AG04450 (cell line): ENCODE results near the gene KIR3DL2. TPM values are rescaled to one million over a fixed set of nuclear protein-coding genes. Genes with fewer than 3 reads are reported as not detected.
"Not testable (repeated sequence)": the region's sequence is repeated elsewhere in the genome, so short reads cannot be mapped to it uniquely, and the experiment has no call there.

Experiments
- CTCF ChIA-PET: fragments of 300-600, 350-600 bp; formaldehyde crosslinking; extraction: SDS; loops from one replicate; lab custom pipeline; 2022; ENCODE audit warnings: antibody characterized with exemption, inconsistent platforms; lab: Charles Lee
- POLR2A ChIA-PET: fragments of 350-600 bp; formaldehyde crosslinking; extraction: SDS; loops from one replicate; lab custom pipeline; 2021; ENCODE audit warnings: antibody characterized with exemption, inconsistent platforms; lab: Yijun Ruan, JAX
- DNase-seq: peaks from one replicate; pipeline ENCODE4 v3.0.0-alpha.2; 2011; ENCODE audit warnings: low read depth, low spot score
- H3K27ac ChIP-seq: one replicate; pipeline ENCODE4 v1.5.1; 2012; ENCODE audit warnings: low read depth, low read length, control low read depth
- H3K27me3 ChIP-seq: one replicate; pipeline ENCODE4 v1.6.0; 2012; ENCODE audit warnings: low read length; ENCODE audit not compliant: control insufficient read depth, insufficient read depth
- H3K4me3 ChIP-seq: 2 replicates; pipeline ENCODE4 v1.5.1; 2011; ENCODE audit warnings: mild to moderate bottlenecking, low read depth, low read length, control low read depth
- H3K9me3 ChIP-seq: 2 replicates; pipeline ENCODE4 v1.5.1; 2012; ENCODE audit warnings: low read length; ENCODE audit not compliant: control insufficient read depth, insufficient read depth
- CTCF ChIP-seq: IDR thresholded peaks from 2 replicates; pipeline ENCODE4 v1.5.1; 2011; ENCODE audit warnings: low read depth, low read length, control low read depth, inconsistent platforms
- polyA plus RNA-seq: library from polyadenylated mRNA; depleted of rRNA; stranded (reverse); fragments of >200 nt; gene quantifications from 2 replicates; pipeline ENCODE4 v1.2.3, GENCODE V29; 2011

The KIR3DL2 gene
- polyA plus RNA-seq, 1 experiment, result not detected

- no peak overlapping the region for H3K4me3 ChIP-seq
- no peak for TF ChIP-seq CTCF
- CTCF ChIA-PET, result no interaction called here
- no peak overlapping the region for H3K27ac ChIP-seq
- no peaks in the 10 kb centered on the region for H3K27me3 ChIP-seq
- H3K9me3 ChIP-seq, result peaks cover 61% of the 10 kb centered on the region
- POLR2A ChIA-PET, result no interaction called here
- DNase-seq, result no peak
These were observed 43.8 kb upstream of the KIR3DL2 start for GRCh38 chr19:54806516-54806838.

GRCh38 chr19:54814571-54814970 is 35.7 kb upstream of the KIR3DL2 start:
- DNase-seq, CTCF ChIA-PET, H3K4me3 ChIP-seq, H3K27me3 ChIP-seq, POLR2A ChIA-PET, H3K27ac ChIP-seq: not testable (repeated sequence)
- peaks cover 62% of the 10 kb centered on the region for H3K9me3 ChIP-seq

GRCh38 chr19:54816251-54816650 is 34.0 kb upstream of the KIR3DL2 start, which contains the start of gene KIR3DL1:
KIR3DL1 (plus strand) TSS chr19:54816468.
- DNase-seq, result not testable (repeated sequence)

GRCh38 chr19:54817670-54818536 is 32.3 kb upstream of the KIR3DL2 start:
- Histone ChIP-seq H3K27me3 (no peaks in the 10 kb centered on the region), H3K4me3 (no peak overlapping the region), H3K9me3 (peaks cover 57% of the 10 kb centered on the region), H3K27ac (no peak overlapping the region)
- ChIA-PET CTCF (no interaction called here), POLR2A (no interaction called here)
- TF ChIP-seq CTCF, result no peak
- no peak for DNase-seq

More at GRCh38 chr19:54816251-54816650, 34.0 kb upstream of the KIR3DL2 start, which contains the start of gene KIR3DL1:
- H3K9me3 ChIP-seq, result peaks cover 52% of the 10 kb centered on the region
- H3K27ac ChIP-seq, H3K4me3 ChIP-seq, CTCF ChIA-PET, POLR2A ChIA-PET, H3K27me3 ChIP-seq: not testable (repeated sequence)

GRCh38 chr19:54824416-54824815 is 25.8 kb upstream of the KIR3DL2 start:
- POLR2A ChIA-PET, CTCF ChIA-PET, H3K27me3 ChIP-seq, H3K27ac ChIP-seq, DNase-seq, H3K4me3 ChIP-seq: not testable (repeated sequence)
- peaks cover 10% of the 10 kb centered on the region for H3K9me3 ChIP-seq

- POLR2A ChIA-PET, H3K27me3 ChIP-seq, DNase-seq, H3K4me3 ChIP-seq, CTCF ChIA-PET, H3K27ac ChIP-seq, H3K9me3 ChIP-seq: not testable (repeated sequence)
These were observed 24.9 kb upstream of the KIR3DL2 start for GRCh38 chr19:54825326-54825725.

- POLR2A ChIA-PET, DNase-seq, H3K27me3 ChIP-seq, H3K4me3 ChIP-seq, H3K9me3 ChIP-seq, CTCF ChIA-PET, H3K27ac ChIP-seq: not testable (repeated sequence)
These were observed 22.2 kb upstream of the KIR3DL2 start for GRCh38 chr19:54828064-54828463.

- POLR2A ChIA-PET, H3K27me3 ChIP-seq, H3K27ac ChIP-seq, CTCF ChIA-PET, DNase-seq, H3K4me3 ChIP-seq: not testable (repeated sequence)
- peaks cover 16% of the 10 kb centered on the region for H3K9me3 ChIP-seq
These were observed 17.7 kb upstream of the KIR3DL2 start, which contains the start of gene KIR2DS4 for GRCh38 chr19:54832496-54832895. KIR2DS4 (plus strand) TSS chr19:54832676.

- H3K27me3 ChIP-seq, POLR2A ChIA-PET, H3K27ac ChIP-seq, H3K4me3 ChIP-seq, DNase-seq, CTCF ChIA-PET: not testable (repeated sequence)
- H3K9me3 ChIP-seq, result peaks cover 16% of the 10 kb centered on the region
These were observed 15.1 kb upstream of the KIR3DL2 start for GRCh38 chr19:54835126-54835525.

- POLR2A ChIA-PET, DNase-seq, H3K4me3 ChIP-seq, H3K27ac ChIP-seq, H3K27me3 ChIP-seq, CTCF ChIA-PET: not testable (repeated sequence)
- peaks cover 15% of the 10 kb centered on the region for H3K9me3 ChIP-seq
These were observed 12.7 kb upstream of the KIR3DL2 start for GRCh38 chr19:54837522-54837921.
